OCI-M2 (cell line): ENCODE data around the gene ZNF423.

ENCODE experiments used
- DNase-seq: peaks from one replicate; lab custom pipeline; 2025; ENCODE audit not compliant: unreplicated experiment; lab: John Stamatoyannopoulos, UW

The ZNF423 gene

DNA sequence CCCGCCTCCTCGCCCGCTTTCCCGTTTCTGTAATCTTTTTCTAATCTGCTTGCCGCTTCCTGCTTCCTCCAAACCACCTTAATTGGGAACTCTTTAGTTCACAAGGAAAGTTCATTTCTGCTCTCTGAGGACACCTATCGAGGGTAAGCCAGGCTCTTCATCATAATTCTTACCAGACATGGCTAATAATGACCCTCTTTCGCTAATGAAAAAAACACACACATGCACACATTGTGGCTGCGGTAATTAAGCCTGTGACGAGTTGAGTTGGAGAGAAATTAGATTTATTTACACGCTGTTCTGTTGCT lies 100.6 kb downstream of the ZNF423 start:
- no peak for DNase-seq

DNA sequence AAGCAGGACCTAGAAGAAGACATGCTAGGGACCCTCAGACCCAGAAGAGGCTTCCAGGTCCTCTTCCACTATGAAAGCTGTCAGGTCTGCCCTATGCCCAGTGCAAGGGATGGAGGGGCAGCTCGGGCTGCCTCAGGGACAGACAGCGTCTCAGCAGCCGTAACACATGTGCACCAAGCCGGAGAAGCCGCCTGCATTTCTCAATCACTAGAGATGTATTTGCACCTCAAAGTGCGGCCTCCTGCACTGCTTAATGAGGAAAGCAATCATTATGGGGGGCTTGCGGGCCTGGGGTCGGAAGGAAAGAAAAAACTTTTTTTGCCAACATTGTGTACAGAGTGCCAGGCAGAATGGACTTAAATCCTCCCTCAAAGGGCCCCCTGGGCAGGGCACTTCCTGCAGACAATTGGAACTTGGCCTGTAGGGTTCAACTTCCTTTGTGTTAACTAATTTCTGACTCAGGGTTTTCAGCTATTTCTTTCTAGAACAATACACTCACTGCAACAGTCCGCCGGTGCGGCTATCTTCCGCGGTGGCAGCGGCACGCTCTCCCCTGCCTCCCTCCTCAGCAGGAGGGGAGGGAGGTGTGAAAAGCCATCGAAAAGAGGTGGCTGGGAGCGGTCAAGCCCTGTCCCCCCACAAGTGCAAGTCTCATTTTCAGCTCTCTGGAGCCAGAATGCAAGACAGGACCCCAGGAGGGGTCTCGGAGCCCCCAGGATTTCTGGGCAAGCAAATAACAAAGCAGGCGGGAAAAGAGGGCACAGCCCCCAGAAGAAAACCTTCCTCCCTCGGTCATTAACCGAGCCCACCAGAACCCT lies 101.2 kb downstream of the ZNF423 start:
- no peak for DNase-seq

DNA sequence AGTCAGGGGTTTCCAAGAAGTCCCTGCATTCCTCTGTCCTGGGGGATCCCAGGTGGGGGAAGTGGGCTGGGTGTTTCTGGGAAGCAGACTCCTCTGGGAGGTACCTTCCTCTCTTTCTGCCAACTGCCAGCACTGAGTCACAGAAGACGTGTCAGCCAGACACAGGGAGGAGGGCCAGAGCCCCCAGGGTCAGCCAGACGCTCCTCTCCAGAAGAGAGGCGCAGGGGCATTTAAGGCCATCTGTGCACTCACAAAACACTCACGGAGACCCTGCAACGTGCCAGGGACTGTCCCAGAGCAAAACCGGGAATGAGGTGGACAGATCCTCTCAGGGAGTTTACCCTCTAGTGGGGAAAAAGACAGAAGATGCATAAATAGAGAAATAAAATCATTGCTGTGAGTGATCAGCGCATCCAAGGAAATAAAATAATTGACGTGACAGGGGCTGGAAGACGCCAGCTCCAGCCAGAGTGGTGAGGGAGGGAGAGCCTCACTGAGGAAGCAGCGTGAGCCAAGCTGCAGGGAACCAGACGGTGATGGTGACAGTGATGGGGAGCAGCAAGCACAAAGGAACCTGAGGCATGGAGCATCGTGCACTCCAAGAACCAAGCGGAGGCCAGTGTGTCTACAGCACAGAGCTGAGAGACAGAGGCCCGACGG lies 105.4 kb downstream of the ZNF423 start:
- no peak for DNase-seq

DNA sequence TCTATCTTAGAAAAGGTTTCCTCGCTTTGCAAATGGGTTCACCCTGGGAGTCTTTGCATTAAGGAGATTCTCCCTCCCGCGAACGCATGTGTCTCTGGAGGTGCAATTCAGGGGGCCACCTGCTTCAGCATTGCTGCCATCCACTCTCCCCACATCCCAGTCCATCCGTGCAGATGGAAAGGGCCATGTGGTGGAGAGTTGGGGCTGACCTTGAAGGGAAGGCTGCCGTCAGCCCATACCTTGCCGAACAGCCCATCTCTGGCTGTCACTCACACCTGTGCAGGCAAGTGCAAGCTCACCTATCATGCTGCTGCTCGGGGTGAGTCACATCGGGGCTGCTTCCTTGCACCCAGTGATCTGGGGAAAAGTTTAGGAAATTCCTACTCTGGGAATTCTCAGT lies 106.1 kb downstream of the ZNF423 start:
- no peak for DNase-seq

DNA sequence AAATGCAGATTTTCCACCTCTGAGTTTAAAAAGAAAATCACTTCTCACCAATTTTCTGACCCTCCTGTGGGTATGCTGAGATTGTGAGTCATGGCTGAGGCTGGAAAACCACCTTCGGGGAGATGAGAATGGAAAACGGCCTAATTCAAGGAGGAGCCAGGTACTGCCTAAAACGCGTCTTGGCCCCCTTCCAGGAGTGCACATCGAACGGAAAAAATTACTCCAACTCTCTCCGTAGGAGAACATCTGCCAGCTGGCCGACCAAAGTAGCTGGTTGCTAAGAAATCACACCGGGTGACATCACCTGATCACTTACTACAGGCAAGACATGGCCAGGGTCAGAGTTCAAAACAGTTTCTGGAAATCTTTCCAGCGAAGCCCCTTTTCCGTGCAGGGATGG lies 107.6 kb downstream of the ZNF423 start:
- DNase-seq, result no peak

DNA sequence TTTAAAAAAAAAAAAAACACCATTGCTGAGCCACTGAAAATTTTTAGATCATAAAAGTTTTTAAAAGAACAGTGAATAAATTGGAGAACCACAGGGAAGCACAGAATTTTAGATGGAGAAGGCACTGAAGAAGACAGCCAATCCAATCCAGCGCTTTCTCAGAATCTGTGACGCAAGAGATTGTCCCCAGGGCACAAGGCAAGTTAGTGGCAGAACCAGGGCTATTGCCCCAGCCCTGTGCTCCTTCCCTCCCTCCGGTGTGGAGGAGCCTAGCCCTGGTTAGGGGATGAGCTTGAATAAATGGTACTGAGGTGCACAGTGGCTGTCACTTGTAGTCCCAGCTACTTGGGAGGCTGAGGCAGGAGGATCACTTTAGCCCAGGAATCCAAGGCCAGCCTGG lies 108.3 kb downstream of the ZNF423 start:
- DNase-seq, result no peak

DNA sequence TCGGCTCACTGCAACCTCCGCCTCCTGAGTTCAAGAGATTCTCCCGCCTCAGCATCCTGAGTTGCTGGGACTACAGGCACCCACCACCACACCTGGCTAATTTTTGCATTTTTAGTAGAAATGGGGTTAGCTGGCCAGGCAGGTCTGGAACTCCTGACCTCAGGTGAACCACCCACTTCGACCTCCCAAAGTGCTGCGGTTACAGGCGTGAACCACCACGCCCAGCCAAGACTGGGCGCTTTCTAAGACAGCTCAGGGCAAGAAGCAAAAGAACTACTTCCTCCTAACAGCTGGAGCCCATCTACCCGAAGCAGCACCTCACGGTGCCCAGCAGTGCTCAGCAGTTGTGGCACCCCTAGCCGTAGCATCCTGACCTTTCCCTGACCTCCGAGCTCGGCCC lies 109.4 kb downstream of the ZNF423 start:
- DNase-seq, result no peak

DNA sequence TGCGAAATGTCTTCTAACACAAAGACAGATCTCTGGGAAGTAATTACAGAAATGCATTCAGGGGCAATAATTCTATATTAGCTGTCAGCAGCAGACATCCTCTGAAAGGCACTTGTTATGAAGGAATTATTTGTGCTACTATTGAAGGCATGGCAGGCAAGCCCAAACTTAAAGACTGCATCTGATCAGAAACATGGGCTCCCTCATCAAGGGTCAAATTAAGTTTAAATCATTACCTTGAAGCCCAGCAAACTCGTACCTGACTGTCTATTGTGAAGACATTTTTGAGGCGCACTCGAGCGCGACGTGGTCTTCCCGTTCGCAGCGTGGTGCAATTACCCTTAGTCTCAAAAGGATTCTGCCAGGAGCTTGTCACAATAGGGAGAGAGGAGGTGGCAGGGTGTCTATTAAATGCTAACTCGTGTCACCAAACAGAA lies 110.6 kb downstream of the ZNF423 start:
- no peak for DNase-seq

DNA sequence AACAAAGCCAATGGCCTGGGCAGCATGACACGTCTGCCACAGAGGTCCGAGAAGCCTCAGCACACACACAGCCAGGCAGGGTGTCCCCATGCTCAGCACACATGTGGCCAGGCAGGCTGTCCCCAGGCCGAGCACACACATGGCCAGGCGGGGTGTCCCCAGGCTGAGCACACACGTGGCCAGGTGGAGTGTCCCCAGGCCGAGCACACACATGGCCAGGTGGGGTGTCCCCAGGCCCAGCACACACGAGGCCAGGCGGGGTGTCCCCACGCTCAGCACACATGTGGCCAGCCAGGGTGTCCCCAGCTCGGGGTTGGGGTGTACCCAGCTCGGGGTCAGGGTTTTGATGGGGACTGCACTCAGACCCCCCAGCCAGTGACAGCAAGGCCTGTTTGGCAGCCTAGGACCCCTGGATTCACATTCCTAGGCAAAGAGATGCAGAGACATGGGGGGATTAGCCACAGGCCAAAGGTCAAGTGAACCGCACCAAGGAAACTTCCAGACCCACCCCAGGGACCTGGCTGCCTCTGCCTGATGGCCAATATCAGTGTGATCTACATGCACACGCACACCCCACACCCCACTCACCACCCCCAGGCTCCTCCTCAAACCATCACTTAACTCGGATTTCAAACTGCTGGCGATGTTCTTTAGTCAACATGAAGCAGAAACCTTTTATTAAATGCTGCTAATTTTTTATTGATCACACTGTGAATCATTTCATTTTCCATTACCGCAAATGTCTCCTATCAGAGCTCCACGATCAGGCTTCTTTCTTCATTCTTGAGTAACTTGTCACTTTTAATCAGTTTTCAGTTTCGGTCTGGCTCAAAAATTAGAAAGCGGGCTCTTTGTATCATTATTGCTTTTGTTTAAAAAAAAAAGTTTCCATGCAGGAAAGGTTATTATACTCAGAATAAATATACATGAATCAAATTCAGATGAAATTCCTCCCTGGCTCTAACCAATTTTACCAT lies 111.4 kb downstream of the ZNF423 start:
- no peak for DNase-seq

DNA sequence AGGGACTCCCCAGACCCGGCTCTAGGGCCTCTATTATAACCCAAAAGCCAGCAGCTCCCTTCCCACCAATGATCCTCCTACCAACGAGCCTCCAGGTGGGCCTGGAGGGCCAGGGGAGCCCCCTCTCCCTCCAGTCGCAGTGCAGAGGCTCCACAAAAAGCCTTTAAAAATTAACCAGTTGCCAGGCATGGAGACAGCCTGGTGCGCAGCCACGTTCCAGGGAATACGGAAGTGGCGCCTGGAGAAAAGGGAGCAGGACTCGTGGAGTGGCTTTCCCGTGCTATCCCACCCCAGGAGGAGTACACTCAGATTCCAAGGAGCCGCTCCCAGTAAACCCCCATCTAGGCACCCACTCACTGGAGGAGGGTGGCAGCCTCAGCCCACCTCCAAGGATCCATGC lies 112.3 kb downstream of the ZNF423 start:
- no peak for DNase-seq

DNA sequence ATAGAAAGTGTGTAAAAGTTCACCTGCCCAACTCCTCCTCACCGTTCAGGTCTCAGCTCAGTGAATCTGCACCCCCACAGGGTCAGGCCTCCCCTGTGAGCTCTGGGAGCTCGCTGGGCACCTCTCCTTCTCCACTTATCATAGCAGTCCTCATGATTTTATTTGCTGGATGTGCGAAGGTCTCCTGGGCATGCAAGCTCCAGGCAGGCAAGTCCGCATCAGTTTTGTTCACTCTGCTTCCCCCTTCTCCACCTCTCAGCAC lies 112.8 kb downstream of the ZNF423 start:
- no peak for DNase-seq

DNA sequence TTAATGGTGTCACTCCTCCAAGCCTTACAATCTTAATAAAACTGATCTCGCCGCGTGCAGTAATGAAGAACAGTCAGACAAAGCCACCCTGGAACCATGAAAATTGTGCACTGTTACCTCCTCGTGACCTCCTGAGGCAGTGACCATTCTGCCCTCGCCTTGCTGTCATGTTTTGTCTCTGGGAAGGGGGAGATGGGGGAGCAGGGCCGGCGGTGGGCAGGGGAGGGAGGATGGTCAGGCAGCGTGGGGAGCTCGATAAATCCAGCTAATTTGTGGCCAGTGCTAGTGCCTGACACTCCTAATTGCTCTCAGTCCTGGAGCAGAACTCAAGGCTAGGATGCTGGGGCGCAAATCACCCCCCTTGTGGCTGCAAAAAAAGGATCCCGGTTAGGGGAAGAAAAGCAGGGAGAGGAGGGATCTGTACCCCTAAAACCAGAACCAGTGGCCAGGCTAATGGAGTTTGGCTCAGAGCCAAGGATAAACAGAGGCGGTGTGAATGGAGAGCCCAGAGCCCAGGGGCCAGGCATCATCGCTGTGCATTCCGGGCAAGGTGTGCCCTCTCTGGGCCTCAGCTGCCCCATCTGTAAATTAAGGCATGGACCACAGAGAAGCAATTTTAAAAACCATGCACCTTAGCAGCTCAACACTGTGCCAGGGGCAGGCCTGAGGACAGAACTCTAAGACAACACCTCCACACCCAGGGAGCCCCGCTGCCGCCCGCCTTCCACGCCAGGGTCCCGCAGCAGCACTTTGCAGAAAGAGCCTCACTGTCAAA lies 113.3 kb downstream of the ZNF423 start:
- DNase-seq, result no peak

DNA sequence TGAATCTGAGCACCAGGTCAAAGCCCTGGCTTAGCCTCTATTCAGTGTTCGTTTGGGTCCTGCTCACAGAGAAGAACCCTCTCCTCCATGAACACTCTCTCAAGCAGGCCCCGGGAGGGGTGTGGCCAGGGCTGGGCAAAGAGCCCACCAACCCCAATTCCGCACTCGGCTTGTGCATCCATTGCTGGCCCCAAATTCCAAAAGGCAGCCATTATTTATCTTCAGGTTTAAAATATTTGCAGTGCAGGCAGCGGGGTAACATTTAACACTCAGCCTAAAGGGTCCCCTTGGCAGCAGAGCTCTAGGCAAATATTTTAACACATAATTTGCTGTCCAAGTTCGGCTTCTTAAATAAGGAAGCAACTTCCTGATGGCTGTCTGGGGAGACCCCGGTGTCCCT lies 115.7 kb downstream of the ZNF423 start:
- DNase-seq, result no peak

DNA sequence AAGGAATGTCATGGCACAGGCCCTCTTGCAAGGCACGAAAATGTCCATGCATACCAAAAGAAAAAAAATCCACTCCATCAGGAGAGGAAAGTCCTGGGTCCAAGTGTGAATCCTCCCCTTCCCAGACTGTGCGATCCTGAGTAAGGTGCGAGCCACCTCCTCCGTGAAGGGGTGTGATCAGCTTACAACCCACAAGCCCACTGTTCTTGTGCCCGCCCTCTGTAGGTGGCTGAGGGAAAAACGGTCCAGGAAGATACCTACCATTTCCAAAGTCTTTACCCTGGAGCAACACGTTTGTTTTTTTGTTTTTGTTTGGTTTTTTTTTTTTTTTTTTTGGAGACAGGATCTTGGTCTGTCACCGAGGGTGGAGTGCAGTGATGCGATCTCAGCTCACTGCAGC lies 116.5 kb downstream of the ZNF423 start:
- DNase-seq, result no peak

DNA sequence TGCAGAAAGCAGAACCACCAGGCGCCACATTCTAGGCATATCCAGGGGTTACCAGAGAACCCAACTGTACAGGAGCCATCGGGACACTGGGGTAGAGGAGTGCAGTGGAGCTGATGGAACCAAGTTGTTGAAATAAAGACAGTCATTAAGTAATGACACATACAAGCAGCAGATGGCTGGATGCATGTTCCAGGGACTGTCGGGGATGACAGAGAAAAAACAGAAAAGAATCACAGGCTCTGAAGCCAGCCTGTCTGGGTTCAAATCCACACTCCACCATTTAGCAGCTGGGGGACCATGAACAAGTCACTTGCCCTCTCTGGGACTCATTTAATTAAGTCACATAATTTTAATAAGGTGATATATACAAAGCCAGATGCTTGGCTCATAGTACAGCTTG lies 117.1 kb downstream of the ZNF423 start:
- DNase-seq, result no peak

DNA sequence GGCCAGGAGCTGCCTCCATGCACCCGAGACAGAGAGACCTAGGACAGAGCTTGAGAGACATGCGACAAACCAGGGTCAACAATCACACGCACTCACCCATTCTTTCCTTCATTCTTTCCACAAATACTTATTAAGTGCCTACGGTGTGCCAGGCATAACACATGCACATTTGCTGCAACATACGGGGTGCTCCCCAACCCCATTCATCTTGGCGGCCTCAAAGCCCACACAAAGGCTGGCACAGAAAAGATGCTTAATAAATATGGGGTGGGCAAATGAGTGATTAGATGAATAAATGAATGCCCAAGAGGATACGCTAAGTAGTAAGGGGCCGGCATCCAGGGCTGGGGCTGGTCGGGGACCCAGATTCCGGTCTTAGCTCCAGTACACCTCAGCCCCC lies 117.9 kb downstream of the ZNF423 start:
- DNase-seq, result no peak

DNA sequence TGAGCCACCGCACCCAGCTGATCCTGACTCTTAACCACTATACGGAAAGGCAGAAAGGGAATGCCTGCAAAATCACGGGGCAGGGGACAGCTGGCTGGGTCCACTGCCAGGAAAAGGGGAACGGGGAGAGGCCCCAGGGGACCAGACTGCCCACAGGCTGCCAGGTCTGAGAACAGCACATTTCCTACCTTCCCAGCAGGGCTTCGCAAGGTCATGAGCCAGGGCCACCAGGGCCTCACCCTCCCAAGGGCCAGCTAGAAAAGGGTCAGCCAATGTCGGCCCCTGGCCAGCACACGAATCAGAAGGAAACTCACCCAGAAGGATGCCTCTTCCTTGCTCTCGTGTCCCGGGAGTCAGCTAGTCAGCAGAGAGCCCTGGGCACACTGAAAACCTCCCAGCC lies 118.4 kb downstream of the ZNF423 start:
- no peak for DNase-seq

DNA sequence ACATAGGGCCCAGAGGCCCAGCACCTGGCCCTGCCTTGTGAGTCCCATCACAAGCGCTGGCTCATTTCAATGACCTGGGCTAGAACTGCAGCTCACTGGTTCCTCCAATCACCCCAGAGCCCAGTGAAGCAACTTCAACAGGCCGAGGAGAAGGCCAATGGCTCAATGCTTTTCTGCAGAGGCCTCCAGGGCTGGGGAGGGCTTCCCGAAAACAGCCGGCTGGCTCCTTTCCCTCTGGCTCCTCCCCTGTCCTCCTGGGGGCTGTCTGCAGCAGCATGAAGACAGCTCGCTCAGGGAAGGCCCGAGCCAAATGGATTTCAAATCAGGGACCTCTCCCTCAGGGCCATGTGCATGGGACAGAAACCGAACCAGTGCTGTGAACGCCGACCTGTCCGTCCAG lies 121.6 kb downstream of the ZNF423 start:
- no peak for DNase-seq

DNA sequence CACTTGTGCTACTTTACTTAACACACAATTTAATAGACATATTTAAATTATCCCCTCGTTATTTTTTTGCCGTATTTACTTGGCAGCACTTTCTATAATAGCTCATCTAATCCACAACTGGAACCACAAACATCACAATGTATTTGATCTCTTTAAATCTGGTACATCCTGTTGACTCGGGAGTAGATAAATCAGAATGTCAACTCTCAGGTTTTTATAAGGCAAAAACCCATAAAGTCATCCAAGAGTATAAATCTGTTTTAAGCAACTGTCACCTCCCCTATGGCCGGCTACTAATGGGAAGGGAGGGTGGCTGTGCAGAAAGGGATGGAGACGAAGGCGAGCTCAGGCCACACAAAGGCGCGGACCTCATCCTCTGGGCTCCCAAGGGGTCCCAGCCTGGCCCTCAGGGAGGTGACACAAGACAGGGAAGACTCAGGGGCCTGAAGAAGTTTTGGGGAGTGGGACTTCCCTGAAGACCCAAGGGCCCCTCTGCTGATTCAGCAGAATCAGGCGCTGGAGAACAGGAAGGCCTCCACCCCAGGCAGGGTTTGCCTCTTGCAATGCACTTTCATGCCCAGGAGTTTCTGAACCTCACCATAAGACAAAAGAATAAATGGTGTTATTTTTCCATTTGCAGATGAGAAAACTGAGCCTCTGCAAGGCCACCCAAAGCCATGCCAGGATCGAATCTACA lies 122.5 kb downstream of the ZNF423 start:
- no peak for DNase-seq

DNA sequence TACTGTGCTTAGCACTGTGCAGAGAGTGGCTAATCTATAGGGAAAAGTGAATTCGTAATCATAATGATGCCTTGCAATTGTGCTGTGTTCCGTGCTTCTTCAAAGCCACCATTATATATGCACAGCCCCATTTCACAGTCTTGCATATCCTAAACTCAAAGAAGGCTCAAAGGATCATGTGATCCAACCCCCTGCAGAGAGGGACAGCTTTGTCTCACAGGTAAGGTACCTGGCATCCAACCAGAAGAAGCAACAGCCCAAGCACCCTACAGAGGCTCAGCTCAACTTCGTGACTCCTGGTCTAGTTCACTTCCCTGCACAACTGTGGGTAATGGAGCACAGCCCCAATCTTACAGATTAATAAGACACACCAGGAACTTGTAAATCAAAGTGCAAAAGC lies 124.0 kb downstream of the ZNF423 start:
- DNase-seq, result no peak

DNA sequence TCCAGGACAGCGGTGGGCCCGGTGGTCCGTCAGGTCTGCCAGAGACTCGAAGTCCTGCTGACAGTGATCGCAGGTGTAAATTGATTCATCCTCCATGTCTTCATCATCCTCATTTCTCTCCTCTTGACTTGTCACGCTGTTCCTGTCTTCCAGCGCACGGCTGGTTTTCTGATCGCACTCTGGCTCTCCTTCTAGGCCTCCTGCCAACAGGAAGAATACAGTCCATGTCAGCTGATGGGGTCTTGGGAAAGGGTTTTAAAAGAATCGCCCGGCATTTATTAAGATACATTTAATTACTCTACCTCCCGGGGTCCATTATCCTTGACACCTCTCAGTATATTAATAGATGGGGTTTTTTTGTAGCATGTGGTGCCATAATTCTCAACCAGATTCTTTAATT lies 125.1 kb downstream of the ZNF423 start:
- DNase-seq, result no peak
